HUDEP-2 (cell line): ENCODE measurements around the gene SRBD1.

Experiments used
- DNase-seq, 76 experiments: peaks; one replicate each; lab custom pipeline; 2025; ENCODE audit not compliant: unreplicated experiment in 76 of 76; lab: John Stamatoyannopoulos, UW

Gene SRBD1

DNA sequence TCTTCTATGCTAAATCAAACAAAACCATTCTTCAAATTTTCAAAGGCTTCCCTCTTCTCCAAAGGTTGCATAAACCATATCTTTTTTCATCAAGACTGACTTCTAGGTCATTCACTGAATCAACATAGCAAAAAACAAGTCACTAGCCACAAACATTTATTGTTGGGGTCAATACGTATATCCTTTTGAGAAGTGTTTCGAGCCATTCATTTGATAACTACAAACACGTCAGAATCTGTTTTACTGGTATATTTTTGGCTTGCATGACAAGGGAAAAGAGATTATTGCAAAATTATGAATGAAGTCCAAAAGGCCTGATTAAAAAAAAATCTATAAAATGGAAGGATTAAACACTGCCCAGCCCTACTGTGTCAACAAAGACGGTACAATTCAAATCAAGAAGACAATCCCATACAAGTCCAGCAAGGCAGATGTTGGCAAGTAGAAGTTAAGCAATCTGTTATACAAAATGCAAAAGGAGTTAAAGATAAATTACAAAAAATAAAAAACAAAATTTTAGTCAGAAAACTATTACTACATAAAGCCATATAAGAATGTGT, 222.4 kb downstream of the SRBD1 start:
- no peak for DNase-seq

DNA sequence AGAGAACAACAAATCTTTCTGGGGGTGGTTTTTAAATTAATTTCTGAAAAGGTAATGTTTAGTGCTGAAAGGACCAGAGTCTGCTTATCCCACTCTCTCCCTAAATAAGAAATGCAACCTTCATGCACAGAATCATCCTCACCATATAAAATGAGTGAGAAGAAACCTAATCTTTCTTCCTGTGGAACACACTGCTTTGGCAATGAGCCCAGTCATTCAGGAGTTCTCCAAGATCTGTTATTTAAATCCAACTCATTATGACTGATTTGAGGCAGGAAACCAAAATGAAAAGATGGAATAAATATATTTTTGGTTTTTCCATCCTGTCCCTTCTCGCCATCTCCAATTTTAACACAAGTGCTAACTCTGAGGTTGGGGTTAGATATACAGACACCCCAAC, 228.3 kb downstream of the SRBD1 start:
- no peak for DNase-seq

DNA sequence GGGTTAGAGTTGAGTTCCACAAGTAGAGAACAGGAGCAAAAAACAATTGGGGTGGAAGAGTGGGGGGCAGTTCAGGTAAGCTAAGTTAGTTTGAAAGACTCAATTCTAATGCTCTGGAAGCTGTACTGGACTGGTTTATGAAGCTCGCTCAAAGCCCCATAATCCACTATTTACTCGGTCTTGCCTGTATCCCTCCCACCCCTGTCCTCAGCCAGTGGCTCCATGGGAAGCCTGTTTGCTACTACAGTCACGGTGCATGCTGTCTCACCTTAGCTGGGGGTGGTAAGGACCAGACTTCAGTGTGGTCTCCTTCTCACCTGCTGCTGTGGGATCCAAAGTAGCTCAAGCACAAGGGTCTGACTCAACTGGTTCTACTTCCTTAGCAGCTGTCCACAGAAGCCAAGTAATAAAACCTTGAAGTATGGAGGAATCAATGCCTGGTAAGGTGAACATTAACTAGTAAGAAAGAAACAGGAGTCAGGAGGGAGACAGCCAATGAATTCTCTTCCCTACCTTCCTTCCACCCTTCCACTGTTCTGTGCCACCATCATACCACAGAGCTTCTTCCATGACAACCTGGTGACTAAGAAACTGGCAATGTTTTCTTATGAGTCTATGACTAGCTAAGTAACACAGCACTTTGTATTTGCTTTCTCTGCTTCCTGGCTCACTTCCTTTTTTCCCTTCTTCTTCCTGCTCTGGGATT, 230.8 kb downstream of the SRBD1 start:
- DNase-seq: no peak

DNA sequence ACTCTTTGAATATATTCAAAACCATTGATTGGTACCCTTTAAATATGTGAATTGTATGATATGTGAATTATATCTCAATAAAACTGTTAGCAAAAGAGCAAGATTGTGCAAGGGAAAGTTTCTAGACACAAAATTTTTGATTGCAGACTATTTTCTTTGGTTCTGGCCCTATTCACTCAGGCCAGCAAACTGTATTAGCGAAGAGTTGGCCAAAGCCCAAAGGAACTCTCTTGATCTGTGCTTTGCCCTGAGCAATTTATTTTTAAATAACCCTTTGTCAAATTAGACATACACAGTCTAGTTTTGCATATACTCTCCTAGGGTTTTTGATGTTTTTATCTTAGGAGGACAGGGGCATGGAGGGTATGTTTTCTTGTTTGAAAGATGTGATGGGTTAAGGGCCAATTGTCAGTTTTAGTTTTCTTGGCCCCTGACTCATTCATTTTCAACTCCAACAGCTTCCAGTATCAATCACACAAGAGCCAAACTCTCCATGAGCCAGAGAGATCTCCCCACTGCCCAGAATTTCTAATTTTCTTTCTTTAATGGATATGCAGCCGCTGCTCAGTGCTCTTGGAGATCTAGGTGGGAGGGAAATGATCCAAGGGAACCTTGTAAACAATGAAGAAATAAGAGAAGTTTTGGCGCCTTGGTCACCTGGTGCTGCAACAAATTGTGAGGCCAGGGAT, 231.5 kb downstream of the SRBD1 start:
- no peak for DNase-seq

DNA sequence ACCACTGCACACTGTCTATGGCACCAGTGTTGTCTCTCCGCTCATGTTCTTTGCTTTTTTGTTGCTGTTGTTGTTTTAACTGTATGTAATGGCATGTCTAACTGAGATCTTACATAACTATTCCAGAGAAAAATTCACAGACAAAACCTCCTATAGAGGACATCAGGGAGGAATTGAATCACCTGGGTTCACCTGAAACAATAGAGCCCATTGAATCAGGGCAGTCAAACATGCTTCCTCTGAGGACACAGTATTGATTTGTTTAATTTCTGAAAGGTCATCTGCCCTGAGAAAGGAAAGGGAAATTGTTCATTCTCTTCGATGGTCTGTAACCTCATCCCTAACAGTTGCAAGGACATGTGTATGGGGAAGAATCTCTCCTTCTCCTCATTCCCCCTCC, 237.5 kb downstream of the SRBD1 start:
- no peak for DNase-seq

DNA sequence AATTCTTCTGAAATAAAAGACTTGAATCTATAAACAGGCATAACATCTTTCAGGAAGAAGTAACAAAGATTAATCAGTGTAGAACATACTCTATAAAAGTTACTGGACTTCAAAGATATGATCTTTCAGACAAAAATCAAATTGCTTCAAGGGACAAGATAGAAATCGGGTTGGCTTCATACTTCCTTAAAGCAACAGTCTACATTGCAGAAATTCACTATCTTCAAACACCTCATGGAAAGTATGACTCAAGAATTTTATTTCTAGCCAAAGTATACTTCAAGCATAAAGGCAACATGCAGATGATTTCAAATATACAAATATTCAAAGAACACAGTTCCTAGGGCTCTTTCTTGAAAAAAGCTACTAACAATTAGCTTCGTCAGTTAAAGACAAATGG, 240.7 kb downstream of the SRBD1 start:
- DNase-seq: peak in 8 of 76 experiments; percentile 2 to 54 (median 11)

DNA sequence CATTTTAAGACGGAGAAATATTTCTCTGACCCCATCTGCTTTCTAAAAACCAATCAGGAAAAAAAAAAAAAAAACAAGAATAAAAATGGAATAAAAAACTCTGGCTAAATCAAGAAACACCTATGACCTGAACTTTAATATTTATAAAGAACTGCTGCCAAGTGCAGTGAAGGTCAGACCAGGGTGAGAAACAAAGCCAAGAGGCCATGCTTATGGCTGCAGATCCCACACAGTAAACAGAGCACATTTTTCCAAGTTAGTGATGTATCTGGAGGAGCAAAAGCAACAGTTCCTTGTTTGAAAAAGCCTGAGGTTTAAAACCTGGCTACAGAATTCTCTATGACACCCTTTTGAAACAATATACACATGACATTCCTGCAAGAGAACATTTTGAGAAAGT, 242.3 kb downstream of the SRBD1 start:
- DNase-seq: no peak

DNA sequence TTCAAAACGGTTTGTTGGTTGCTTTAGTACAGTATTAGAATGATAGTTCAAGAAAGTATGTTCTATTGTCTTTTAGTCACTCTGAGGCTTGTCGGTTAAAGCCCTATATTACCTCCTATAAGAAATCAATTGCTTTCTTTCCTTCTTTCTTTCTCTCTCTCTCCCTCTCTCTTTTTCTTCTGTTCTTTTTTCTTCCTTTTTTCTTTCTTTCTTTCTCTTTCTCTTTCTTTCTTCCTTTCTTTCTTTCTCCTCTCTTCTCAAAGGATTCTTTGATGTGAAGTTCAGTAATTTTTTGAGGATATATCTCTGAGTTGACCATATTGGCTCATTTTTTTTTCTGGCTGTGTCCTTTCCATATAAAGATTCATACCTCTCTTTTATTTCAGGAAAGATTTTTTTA, 249.4 kb downstream of the SRBD1 start:
- no peak for DNase-seq

DNA sequence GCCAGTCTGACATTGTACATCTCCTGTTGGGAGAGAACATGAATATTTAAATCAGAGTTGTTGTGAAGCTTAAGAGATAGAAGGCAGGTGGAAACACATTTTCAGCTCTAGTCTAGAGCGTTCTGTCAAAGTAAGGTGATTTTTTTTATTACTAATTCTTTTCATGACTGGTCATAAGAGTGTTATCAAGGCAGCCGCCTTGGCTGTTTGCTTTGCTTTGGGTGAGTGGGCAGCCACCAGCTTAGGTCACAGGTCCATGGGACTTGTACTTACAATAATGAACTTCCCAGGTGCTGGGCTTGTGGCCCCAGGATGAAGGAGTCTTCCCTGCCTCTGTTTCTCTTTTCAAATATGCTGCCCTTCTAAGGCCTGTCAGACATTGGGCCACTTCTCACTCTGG, 256.3 kb downstream of the SRBD1 start:
- no peak for DNase-seq

DNA sequence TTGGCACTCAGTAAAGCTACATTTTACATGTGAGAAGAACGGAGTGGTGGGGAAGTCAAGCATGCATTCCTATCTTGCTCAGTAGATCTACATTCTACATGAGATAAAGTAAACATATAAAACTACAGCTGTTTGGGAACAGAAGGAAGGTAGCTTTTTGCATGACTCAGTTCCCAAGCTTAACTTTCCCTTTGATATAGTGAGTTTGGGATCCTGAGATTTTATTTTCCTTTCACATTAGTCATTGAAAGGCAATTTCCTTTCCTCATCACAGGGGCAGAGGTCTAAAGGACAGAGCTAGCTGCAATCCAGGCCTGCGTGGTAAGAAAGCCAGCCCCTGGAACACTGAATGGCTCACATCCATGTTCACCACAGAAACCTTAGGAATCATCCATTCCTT, 257.2 kb downstream of the SRBD1 start:
- DNase-seq: no peak

DNA sequence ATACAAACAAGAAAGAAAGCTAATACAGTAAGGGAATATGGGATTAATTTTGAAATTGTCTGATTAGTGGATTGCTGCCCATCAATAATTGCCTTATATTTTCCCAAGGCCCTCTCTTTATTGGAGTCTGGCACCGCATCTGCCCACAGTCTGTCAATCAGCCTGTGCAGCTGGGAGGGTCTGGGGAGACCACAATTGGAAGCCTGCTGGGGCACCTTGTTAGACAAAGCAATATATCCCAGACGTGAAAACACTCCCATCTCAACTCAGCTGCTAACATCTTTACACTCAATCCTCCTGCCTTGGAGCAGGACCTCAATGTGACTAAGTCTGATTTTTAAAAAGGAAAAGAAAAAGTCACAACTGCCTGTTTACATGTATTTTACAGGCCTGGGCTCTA, 258.6 kb downstream of the SRBD1 start:
- no peak for DNase-seq

DNA sequence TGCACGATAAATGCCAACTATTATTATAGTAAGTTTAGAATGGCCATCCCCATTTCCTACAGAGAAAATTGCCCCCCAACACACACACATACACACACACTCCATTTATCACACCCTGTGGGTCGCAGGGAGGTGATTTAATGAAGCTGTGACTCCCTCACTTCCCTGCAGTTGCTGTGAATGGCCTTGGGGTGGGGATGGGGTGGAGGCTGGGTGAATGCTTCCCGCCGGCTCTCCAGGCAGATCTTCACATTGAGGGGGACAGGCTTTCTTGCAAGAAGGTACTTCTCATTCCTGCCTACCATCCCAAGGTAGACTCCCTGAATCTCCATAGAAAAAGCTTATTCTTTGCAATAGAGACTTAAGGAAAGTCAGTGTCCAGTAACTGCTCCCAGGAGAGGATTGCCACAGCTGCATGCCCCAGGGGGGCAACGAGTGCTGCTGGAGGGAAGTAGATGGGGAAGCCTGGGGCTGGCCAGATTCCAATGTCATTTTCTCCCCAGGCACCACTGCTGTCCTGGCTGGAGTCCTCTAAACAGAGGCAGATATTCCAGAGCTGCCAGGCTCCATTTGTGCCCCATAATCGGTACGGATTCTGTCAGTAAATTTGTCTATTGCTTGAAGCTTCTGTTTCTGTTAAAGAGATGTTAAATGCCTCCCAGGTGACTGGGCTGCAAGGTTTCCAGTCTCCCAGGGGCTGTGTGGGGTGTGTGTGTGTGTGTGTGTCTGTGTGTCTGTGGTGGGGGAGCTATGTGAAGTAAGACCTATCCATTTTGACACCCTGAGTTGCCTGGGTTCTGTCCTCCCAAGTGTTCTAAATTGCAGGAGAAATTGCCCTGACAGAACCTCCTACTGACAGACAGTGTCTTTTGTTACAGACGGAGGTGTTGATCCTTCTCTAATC, 265.5 kb downstream of the SRBD1 start:
- DNase-seq: no peak

DNA sequence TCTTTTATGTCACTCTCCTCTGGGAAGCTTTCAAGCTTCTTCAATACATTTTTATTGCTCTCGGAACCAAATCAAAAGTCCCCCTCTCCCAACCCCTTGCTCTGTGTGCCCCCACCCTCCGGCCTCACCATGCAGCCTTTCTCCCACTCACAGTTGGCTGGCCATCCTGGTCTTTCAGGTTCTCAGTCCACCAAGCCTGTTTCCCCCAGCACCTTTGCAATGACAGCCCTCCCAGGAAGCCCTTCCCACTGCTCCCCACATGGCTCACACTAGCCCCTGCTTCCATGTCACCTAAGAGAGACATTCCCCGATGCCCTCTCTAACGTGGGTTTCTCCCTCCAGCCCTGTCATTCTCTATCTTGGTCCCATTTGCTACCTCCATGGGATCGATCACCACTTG, 266.6 kb downstream of the SRBD1 start:
- DNase-seq: no peak

DNA sequence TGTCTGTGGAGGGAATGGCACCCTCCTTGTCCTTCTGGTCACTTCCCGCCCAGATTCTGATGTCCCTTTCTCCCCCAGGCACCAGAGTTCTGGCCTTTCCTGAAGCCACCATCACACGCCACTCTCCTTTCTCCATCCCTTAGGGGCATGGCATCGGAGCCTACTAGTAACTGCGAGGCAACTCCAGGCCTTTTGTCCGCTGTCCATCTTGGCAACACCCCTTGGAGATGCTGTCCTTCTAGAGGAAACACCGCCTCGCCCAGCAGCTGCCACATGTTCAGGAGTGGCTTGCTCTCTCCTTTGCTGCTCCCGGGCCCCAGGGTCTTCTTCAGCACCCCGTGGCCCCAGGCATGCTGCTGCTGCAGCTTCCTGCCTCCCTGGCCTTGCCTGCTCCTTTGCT, 267.0 kb downstream of the SRBD1 start:
- no peak for DNase-seq

DNA sequence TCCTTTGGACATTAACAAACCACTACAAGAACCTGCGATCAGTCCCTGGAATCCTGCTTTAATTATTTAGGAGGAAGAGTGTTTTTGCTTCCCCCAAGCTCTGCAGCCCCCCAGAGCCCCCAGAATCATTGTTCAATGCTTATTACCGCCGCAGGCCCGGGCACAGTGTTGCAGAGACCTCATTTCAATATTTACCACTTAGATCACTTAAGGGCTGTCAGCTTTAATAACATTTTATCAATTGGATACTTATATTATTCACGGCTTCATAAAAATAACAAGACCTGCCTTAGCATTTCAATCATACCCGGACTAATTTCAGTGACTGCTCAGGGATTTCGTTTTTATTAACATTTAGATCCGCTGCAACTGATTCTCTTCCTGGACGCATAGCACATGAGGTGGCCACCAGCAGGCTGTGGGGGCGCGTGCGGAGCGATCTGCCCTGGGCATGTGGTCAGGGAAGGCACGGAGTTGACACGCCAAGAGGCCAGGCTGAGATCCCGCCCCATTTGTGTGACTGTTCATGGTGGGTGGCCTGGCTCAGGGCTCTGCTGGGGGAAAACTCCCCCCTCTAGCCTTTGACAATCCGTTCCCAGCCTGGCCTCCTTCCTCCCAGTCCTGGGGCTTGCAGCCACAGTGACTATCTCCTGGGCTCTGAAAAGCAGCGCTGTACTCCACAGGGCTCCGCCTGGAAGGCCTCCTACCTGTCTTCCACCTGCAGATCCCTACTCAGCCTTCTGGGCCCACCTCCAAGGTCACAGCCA, 267.6 kb downstream of the SRBD1 start:
- no peak for DNase-seq

DNA sequence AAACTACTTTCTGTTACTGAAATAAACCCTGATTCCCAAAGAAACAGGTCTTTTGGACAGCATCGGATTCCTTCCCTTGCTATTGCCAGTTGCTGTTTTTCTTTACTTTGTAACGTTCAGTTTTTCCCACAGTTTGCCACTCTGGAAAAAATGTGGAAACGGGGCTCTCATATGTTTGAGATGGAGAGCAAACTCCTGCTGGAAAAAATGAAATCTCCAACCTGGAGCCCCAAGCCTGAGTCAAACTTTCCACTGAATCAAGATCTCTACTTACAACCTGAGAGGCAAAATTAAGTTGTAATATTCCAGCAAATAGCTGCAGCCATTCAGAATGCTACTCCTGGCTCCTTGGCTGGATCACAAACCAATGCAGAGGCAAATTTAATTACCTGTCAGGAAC, 270.7 kb downstream of the SRBD1 start:
- DNase-seq: no peak

DNA sequence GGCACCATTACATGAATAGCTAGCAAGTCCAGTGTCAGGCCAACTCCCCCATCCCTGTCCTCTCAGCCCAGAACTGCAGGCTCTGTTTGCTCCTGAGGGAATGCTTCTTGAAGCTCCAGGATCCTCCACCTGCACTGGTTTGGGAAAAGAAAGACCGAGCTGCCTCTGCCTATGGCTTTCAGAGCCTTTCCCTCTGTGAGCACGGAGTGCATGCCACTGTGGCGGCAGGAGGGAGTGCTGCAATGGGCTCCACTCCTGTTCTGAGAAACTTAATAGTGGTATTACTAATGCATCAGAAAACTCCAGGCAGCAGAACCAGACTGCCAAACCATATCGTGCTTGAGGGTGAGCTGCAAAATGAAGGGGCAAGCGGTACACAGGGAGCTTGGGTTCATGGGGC, 271.8 kb downstream of the SRBD1 start:
- DNase-seq: no peak
